T-helper 1 cell treated with Interleukin-12 subunit alpha and Interleukin-12 subunit beta and Interleukin-4 antibody, amounts not matched to agents 30 μg/mL and 1 μg/mL, for 36 hours (primary cell): ENCODE data around the gene IL32.

Experiments
- H3K27ac Mint-ChIP-seq: one replicate; pipeline ENCODE4 v1.8.0; 2021; ENCODE audit warnings: mild to moderate bottlenecking, mixed read lengths
- H3K27me3 Mint-ChIP-seq: one replicate; pipeline ENCODE4 v1.8.0; 2021; ENCODE audit warnings: low read depth, mixed read lengths
- H3K36me3 Mint-ChIP-seq: one replicate; pipeline ENCODE4 v1.8.0; 2021; ENCODE audit warnings: low read depth, mixed read lengths
- H3K4me1 Mint-ChIP-seq: one replicate; pipeline ENCODE4 v1.8.0; 2021; ENCODE audit warnings: low read depth, mixed read lengths
- H3K4me3 Mint-ChIP-seq: one replicate; pipeline ENCODE4 v1.8.0; 2021; ENCODE audit warnings: mild to moderate bottlenecking, moderate library complexity, mixed read lengths
- H3K9me3 Mint-ChIP-seq: one replicate; pipeline ENCODE4 v1.8.0; 2021; ENCODE audit warnings: mixed read lengths

The IL32 gene

GRCh38 chr16:3096362-3096761 is 30.9 kb downstream of the IL32 start:
- Mint-ChIP-seq H3K9me3 (no peaks in the 10 kb centered on the region), H3K27me3 (no peaks in the 10 kb centered on the region), H3K4me3 (no peak overlapping the region), H3K36me3 (peaks cover 3% of the 10 kb centered on the region), H3K4me1 (peaks cover 39% of the 10 kb centered on the region), H3K27ac (no peak overlapping the region)

DNA sequence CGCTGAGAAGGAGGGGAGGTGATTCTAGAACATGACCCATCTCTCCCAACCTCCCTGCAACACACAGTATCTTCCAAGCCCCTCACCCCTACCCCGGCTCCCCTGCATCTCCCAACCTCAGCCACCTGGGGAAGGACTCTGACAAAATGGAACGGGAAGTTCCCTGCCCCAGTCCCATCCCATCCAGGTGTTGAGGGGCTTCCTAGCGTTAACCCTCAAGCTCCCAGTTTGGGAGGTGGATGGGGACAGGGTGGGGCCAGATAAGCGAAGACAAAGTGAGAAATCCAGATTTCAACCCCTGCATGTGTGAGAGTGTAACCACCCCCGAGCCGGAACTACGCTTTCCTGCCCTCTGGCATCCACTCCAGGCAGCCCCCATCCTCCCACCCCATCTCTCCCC is 31.8 kb downstream of the IL32 start:
- peaks cover 3% of the 10 kb centered on the region for H3K36me3 Mint-ChIP-seq
- no peak overlapping the region for H3K27ac Mint-ChIP-seq
- H3K4me1 Mint-ChIP-seq = peaks cover 44% of the 10 kb centered on the region
- H3K4me3 Mint-ChIP-seq = no peak overlapping the region
- H3K27me3 Mint-ChIP-seq = no peaks in the 10 kb centered on the region
- H3K9me3 Mint-ChIP-seq = no peaks in the 10 kb centered on the region

GRCh38 chr16:3098459-3099394 is 33.3 kb downstream of the IL32 start, which contains the start of gene ZSCAN10:
ZSCAN10 (minus strand) TSS chr16:3099294; CDS start chr16:3092937, 6,357 bp downstream.
- Mint-ChIP-seq H3K27me3 (no peaks in the 10 kb centered on the region), H3K36me3 (peaks cover 3% of the 10 kb centered on the region), H3K4me3 (peak within 1 kb of the TSS; percentile 80), H3K9me3 (no peaks in the 10 kb centered on the region), H3K27ac (peak within 1 kb of the TSS; percentile 82), H3K4me1 (peaks cover 44% of the 10 kb centered on the region)

GRCh38 chr16:3099395-3099731 is 33.9 kb downstream of the IL32 start:
- H3K4me1 Mint-ChIP-seq = peaks cover 44% of the 10 kb centered on the region
- no peak overlapping the region for H3K27ac Mint-ChIP-seq
- H3K36me3 Mint-ChIP-seq = peaks cover 3% of the 10 kb centered on the region
- H3K9me3 Mint-ChIP-seq = no peaks in the 10 kb centered on the region
- no peak overlapping the region for H3K4me3 Mint-ChIP-seq
- no peaks in the 10 kb centered on the region for H3K27me3 Mint-ChIP-seq

- H3K9me3 Mint-ChIP-seq = no peaks in the 10 kb centered on the region
- H3K27me3 Mint-ChIP-seq = no peaks in the 10 kb centered on the region
- peak overlapping the region; percentile 80 for H3K4me3 Mint-ChIP-seq
- H3K4me1 Mint-ChIP-seq = peaks cover 38% of the 10 kb centered on the region
- H3K36me3 Mint-ChIP-seq = no peaks in the 10 kb centered on the region
- peak overlapping the region; percentile 82 for H3K27ac Mint-ChIP-seq
These were observed 34.5 kb downstream of the IL32 start for GRCh38 chr16:3099732-3100499.

- no peaks in the 10 kb centered on the region for H3K9me3 Mint-ChIP-seq
- no peaks in the 10 kb centered on the region for H3K27me3 Mint-ChIP-seq
- peaks cover 36% of the 10 kb centered on the region for H3K4me1 Mint-ChIP-seq
- peak overlapping the region; percentile 80 for H3K4me3 Mint-ChIP-seq
- peak overlapping the region; percentile 89 for H3K27ac Mint-ChIP-seq
- H3K36me3 Mint-ChIP-seq = no peaks in the 10 kb centered on the region
These were observed 35.8 kb downstream of the IL32 start for GRCh38 chr16:3101018-3101840.

DNA sequence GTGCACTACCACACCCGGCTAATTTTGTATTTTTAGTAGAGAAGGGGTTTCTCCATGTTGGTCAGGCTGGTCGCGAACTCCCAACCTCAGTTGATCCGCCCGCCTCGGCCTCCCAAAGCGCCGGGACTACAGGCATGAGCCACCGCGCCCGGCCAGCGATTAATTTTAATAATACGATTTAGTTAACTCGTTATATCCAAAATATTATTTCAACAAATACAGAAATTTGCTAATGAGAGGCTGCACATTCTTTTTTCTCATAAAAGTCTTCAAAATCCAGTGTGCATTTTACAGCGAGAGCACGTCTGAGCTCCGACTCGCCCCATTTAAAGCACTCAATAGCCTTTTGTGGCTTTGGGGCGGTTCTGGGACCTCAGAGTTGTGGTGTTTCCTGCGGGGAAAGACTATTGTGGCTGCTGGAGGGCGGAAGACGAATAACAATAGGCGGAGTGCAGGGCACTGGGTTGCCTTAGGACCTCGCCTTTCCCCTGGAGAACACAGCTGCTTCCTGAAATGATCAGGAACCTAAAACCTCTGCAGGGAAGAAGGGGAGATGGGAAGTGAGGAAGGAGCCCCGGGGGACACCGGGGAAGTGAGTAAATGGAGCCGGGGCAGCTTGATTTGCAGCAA is 36.5 kb downstream of the IL32 start:
- Mint-ChIP-seq H3K27me3 (no peaks in the 10 kb centered on the region), H3K4me1 (peaks cover 34% of the 10 kb centered on the region), H3K4me3 (peak overlapping the region; percentile 74), H3K36me3 (no peaks in the 10 kb centered on the region), H3K27ac (peak overlapping the region; percentile 12), H3K9me3 (no peaks in the 10 kb centered on the region)

- H3K4me1 Mint-ChIP-seq = peaks cover 16% of the 10 kb centered on the region
- peaks cover 3% of the 10 kb centered on the region for H3K27me3 Mint-ChIP-seq
- no peaks in the 10 kb centered on the region for H3K36me3 Mint-ChIP-seq
- H3K27ac Mint-ChIP-seq = peak overlapping the region; percentile 90
- H3K4me3 Mint-ChIP-seq = peak overlapping the region; percentile 86
- no peaks in the 10 kb centered on the region for H3K9me3 Mint-ChIP-seq
These were observed 40.9 kb downstream of the IL32 start for GRCh38 chr16:3106205-3106928.

GRCh38 chr16:3112058-3112880 is 46.8 kb downstream of the IL32 start, which contains the start of gene ZNF205:
ZNF205 (plus strand) TSS chr16:3112586; CDS start chr16:3113431, 845 bp downstream.
- Mint-ChIP-seq H3K27me3 (peaks cover 3% of the 10 kb centered on the region), H3K36me3 (peaks cover 4% of the 10 kb centered on the region), H3K4me3 (no peak within 1 kb of the TSS), H3K9me3 (no peaks in the 10 kb centered on the region), H3K27ac (no peak within 1 kb of the TSS), H3K4me1 (peaks cover 5% of the 10 kb centered on the region)

GRCh38 chr16:3112881-3113574 is 47.6 kb downstream of the IL32 start:
- Mint-ChIP-seq H3K36me3 (peaks cover 4% of the 10 kb centered on the region), H3K9me3 (no peaks in the 10 kb centered on the region), H3K27me3 (peaks cover 3% of the 10 kb centered on the region), H3K27ac (no peak overlapping the region), H3K4me3 (no peak overlapping the region), H3K4me1 (peaks cover 4% of the 10 kb centered on the region)

DNA sequence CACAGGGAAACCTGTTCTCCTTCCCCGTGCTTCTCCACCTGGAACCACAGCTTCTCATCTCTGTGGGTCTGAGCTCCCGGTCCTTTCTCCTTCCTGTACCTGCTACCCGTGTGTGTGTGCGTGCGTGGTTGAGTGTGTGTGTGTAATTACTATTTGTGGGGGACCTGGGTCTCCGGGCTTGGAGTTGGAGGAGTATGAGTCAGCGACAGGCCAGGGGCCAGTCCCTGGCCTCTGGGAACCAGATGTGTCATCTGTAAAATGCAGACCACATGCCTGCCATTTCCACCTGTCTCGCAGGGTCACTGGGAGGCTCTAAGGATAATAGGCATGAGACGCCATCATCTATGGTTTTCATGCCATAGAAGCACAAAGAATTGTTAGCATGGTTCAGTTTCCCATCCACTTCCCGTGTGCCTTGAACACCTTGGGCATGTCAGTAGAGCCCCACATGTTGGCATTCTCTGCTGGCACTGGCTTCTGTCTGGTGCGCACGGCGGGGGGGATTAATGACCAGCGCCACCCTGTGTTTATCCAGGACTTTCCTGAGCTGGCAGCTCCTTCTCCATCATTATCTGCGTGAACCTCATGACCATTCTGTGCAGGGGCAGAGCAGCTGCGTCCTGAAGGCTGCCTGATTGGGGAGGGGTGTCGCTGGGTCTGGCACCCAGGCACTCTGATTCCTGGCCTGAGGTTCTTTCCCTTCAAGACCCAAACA is 48.5 kb downstream of the IL32 start:
- peaks cover 3% of the 10 kb centered on the region for H3K27me3 Mint-ChIP-seq
- H3K9me3 Mint-ChIP-seq = no peaks in the 10 kb centered on the region
- no peak overlapping the region for H3K4me3 Mint-ChIP-seq
- H3K27ac Mint-ChIP-seq = no peak overlapping the region
- peaks cover 4% of the 10 kb centered on the region for H3K36me3 Mint-ChIP-seq
- peaks cover 4% of the 10 kb centered on the region for H3K4me1 Mint-ChIP-seq

GRCh38 chr16:3115003-3115402 is 49.6 kb downstream of the IL32 start:
- H3K36me3 Mint-ChIP-seq = peaks cover 4% of the 10 kb centered on the region
- H3K27ac Mint-ChIP-seq = no peak overlapping the region
- no peaks in the 10 kb centered on the region for H3K9me3 Mint-ChIP-seq
- H3K4me3 Mint-ChIP-seq = no peak overlapping the region
- H3K4me1 Mint-ChIP-seq = peaks cover 3% of the 10 kb centered on the region
- H3K27me3 Mint-ChIP-seq = no peaks in the 10 kb centered on the region
